AG04449 (cell line): Measurements from ENCODE around the gene ATN1.
"Not testable (repeated sequence)": the region's sequence is repeated elsewhere in the genome, so short reads cannot be mapped to it uniquely, and the experiment has no call there.

Experiments used
- CTCF ChIA-PET: fragments of 350-600 bp; formaldehyde crosslinking; extraction: SDS; loops from one replicate; lab custom pipeline; 2021; ENCODE audit warnings: antibody characterized with exemption; lab: Yijun Ruan, JAX
- POLR2A ChIA-PET: fragments of 400-600, 350-600 bp; formaldehyde crosslinking; extraction: SDS; loops from one replicate; lab custom pipeline; 2020; ENCODE audit warnings: antibody characterized with exemption, inconsistent platforms; lab: Yijun Ruan, JAX
- DNase-seq: peaks from one replicate; pipeline ENCODE4 v3.0.0-alpha.2; 2010; ENCODE audit warnings: low read depth, low spot score
- H3K4me3 ChIP-seq: 2 replicates; pipeline ENCODE4 v1.5.1; 2011; ENCODE audit warnings: low read depth, mild to moderate bottlenecking, control low read depth, low read length
- TF ChIP-seq, protein P1 (sequence below): IDR thresholded peaks from one replicate; pipeline ENCODE4 v1.5.1; 2011; ENCODE audit warnings: mild to moderate bottlenecking, moderate library complexity, low read length, control low read depth, inconsistent platforms; ENCODE audit not compliant: insufficient read depth; ENCODE audit errors: missing control alignments

The ATN1 gene

GRCh38 chr12:6904280-6905276 is 23.2 kb upstream of the ATN1 start, which contains the start of gene LRRC23:
Gene LRRC23, plus strand, starts transcription at chr12:6904822. Its CDS starts 812 bp downstream, at chr12:6905634.
- peak within 1 kb of the TSS; percentile 92 for H3K4me3 ChIP-seq
- ChIA-PET POLR2A (interaction anchor here (0.6 to 1.6 kb wide), 3 partner anchors 13 to 236 kb away, joined by 3 to 6 read pairs (median 3); partner anchors contain the start of gene SPSB2), CTCF (interaction anchor here (0.9 to 5.4 kb wide), 9 partner anchors 7 to 208 kb away, joined by 3 to 53 read pairs (median 7); partner anchors contain the start of gene SPSB2)
- TF ChIP-seq, protein P1, sequence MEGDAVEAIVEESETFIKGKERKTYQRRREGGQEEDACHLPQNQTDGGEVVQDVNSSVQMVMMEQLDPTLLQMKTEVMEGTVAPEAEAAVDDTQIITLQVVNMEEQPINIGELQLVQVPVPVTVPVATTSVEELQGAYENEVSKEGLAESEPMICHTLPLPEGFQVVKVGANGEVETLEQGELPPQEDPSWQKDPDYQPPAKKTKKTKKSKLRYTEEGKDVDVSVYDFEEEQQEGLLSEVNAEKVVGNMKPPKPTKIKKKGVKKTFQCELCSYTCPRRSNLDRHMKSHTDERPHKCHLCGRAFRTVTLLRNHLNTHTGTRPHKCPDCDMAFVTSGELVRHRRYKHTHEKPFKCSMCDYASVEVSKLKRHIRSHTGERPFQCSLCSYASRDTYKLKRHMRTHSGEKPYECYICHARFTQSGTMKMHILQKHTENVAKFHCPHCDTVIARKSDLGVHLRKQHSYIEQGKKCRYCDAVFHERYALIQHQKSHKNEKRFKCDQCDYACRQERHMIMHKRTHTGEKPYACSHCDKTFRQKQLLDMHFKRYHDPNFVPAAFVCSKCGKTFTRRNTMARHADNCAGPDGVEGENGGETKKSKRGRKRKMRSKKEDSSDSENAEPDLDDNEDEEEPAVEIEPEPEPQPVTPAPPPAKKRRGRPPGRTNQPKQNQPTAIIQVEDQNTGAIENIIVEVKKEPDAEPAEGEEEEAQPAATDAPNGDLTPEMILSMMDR: no peak
- DNase-seq: peak; percentile 55

DNA sequence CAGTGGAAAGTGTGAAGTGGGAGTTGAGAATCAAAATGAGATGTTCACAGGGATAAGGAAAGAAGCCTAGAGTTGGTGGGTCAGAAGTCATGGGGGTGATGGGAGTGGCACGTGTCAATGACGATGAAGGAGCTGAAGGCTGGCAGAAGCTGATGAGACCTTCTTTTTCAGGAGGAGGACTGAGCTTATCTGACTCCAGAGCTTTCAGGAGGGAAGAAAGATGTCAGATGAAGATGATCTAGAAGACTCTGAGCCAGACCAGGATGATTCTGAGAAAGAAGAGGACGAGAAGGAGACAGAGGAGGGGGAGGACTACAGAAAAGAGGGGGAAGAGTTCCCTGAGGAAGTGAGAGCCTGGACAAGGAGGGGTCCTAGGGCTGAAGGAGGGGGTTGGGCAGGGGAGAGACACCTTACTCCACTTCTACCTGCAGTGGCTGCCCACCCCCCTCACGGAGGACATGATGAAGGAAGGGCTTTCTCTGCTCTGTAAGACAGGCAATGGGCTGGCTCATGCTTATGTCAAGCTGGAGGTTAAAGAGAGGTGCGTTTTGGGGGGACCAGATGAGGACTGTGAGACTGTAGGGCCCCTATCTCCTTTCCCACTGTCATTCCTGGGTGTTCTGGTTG is 22.2 kb upstream of the ATN1 start:
- TF ChIP-seq, protein P1: no peak
- DNase-seq: no peak
- ChIA-PET POLR2A (interaction anchor here (0.6 to 1.6 kb wide), 3 partner anchors 14 to 235 kb away, joined by 3 to 6 read pairs (median 3); partner anchors contain the start of gene SPSB2), CTCF (interaction anchor here (0.9 to 5.4 kb wide), 9 partner anchors 8 to 207 kb away, joined by 3 to 53 read pairs (median 6); partner anchors contain the start of genes C12orf57, RNU7-1 and SPSB2)
- H3K4me3 ChIP-seq: peak overlapping the region; percentile 92

GRCh38 chr12:6908141-6908540 is 19.6 kb upstream of the ATN1 start:
- DNase-seq, POLR2A ChIA-PET, H3K4me3 ChIP-seq: not testable (repeated sequence)
- CTCF ChIA-PET: interaction anchor here (1.3 to 5.4 kb wide), 4 partner anchors 11 to 56 kb away, joined by 3 to 41 read pairs (median 14); no protein-coding TSS in a partner anchor

DNA sequence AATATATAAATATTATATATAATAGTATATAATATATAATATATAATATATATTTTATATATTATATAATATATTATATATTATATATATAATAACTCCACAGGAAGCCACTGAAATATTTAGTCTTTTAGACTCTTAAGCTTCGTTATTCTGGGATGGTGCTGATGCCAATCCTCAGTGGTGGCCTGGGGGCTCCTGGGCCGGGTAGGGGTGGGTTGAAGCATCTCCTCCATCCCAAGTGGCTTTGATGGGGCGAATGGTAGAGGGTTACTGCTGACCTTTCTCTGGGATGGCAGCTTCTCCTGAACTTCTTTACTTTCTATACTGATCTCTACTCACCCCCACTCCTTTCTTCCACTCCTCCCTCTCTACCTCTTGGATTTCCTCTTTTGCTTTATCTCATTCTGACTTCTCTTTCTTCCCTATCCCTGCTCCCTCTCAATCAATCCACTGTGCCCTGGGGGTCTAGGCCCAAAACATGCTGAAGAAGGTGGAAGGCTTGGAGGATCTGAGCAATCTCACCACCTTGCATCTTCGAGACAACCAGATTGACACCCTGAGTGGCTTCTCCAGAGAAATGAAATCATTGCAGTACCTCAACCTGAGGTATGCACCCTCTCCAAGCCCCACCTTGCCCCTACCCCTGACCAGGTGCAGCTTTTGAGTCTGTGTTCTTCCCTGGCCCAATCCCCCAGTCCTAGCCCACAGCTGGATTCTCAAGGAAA is 18.2 kb upstream of the ATN1 start:
- POLR2A ChIA-PET: interaction anchor here (0.7 kb wide), 1 partner anchor 42 kb away, joined by 3 read pairs; the partner anchor contains the start of gene TPI1
- CTCF ChIA-PET: interaction anchor here (0.7 to 2.7 kb wide), 5 partner anchors 14 to 55 kb away, joined by 3 to 8 read pairs (median 4); no protein-coding TSS in a partner anchor
- DNase-seq: no peak
- TF ChIP-seq, protein P1: no peak
- no peak overlapping the region for H3K4me3 ChIP-seq

- ChIA-PET CTCF (interaction anchor here (0.9 to 8.2 kb wide), 7 partner anchors 7 to 48 kb away, joined by 3 to 98 read pairs (median 8); partner anchors contain the start of genes LRRC23 and SPSB2), POLR2A (interaction anchor here (0.9 kb wide), 1 partner anchor 13 kb away, joined by 3 read pairs; no protein-coding TSS in a partner anchor)
- no peak overlapping the region for H3K4me3 ChIP-seq
- no peak for DNase-seq
- TF ChIP-seq, protein P1: no peak
Observed at GRCh38 chr12:6912164-6912935, 15.4 kb upstream of the ATN1 start.
